Sigmoid colon (tissue), 4 donors: Measurements from ENCODE around the gene SPINK13.

Experiments used
- POLR2AphosphoS5 ChIP-seq, 4 donors: sonication (generic); formaldehyde crosslinking; IDR thresholded peaks; one replicate each; pipeline ENCODE4 v1.6.1; 2017; ENCODE audit warnings: antibody characterized with exemption in 4 of 4
- TF ChIP-seq, protein P1 (sequence below), 4 experiments: fragments of 450-650 bp in 3 of 4; fragments of 200-600 bp in 1 of 4; IDR thresholded peaks; one replicate each; pipeline ENCODE4 v1.5.1; 2016 to 2019; ENCODE audit warnings: antibody characterized with exemption in 4 of 4, mild to moderate bottlenecking in 3 of 4, moderate library complexity in 2 of 4

DNA sequence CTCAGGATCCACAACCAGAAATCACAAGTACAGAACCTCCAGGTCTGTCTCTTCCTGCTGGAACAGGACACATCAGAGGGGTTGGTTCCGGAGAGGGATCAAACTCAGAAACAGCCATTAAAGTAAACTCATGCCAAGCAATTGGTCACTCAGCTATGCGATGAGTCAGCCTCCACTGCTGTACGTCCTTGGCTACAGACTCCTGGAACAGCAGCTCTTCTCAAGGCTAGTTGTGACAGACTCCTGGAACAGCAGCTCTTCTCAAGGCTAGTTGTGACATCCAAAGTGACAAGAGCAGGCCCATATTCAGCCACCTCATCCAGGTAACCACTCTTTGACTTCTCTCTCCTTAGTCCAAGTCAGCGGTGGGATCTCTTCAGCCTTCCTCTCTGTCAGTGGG, at the start of gene SPINK13:
- TF ChIP-seq, protein P1, sequence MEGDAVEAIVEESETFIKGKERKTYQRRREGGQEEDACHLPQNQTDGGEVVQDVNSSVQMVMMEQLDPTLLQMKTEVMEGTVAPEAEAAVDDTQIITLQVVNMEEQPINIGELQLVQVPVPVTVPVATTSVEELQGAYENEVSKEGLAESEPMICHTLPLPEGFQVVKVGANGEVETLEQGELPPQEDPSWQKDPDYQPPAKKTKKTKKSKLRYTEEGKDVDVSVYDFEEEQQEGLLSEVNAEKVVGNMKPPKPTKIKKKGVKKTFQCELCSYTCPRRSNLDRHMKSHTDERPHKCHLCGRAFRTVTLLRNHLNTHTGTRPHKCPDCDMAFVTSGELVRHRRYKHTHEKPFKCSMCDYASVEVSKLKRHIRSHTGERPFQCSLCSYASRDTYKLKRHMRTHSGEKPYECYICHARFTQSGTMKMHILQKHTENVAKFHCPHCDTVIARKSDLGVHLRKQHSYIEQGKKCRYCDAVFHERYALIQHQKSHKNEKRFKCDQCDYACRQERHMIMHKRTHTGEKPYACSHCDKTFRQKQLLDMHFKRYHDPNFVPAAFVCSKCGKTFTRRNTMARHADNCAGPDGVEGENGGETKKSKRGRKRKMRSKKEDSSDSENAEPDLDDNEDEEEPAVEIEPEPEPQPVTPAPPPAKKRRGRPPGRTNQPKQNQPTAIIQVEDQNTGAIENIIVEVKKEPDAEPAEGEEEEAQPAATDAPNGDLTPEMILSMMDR (IDR thresholded peaks at IDR 0.05): no peak
- peak in 1 of 4 donors; percentile 35 for TF ChIP-seq POLR2AphosphoS5 (IDR thresholded peaks at IDR 0.05)
